ENCODE results near the gene ZNF439.
"Not testable (repeated sequence)": the region's sequence is repeated elsewhere in the genome, so short reads cannot be mapped to it uniquely, and the experiment has no call there.

Gene ZNF439

GRCh38 chr19:11847615-11848014 lies 911 bp upstream of the ZNF439 start:
- H3K4me1 Mint-ChIP-seq (ENCODE audit: low read depth in 2 of 2); ATAC-seq (replicated peaks): not testable (repeated sequence)
- peak overlapping the region; percentile 79 to 80 for H3K4me3 Mint-ChIP-seq

DNA sequence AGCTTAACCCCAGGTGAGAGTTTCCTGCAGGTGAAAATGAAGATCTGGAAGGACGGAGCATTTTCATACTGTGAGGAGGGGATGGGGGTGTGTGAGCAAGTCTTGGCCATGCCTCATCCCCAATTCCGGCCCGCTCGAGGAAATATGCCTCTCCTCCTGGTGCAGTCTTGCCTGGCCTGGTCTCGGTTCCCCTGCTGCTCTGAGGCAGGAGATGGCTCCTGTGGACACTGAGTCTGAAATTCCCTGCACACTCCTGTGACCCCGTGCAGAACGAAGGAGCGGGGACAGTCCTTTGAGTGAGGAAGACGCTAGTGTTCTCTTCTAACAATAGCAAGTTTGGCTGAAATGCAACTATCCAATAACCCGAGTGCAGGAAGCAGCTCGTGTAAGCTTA lies 329 bp upstream of the ZNF439 start:
- H3K4me1 Mint-ChIP-seq (ENCODE audit: low read depth in 2 of 2) = peaks cover 9% of the 10 kb centered on the region in 2 donors
- peaks cover 0 to 29% of the 10 kb centered on the region in 2 donors for H3K27me3 Mint-ChIP-seq
- H3K4me3 Mint-ChIP-seq = peak overlapping the region; percentile 79 to 80
- H3K27ac Mint-ChIP-seq = peak overlapping the region in 1 of 2 donors; percentile 59
- ATAC-seq (replicated peaks) = no peak
- no peaks in the 10 kb centered on the region for H3K36me3 Mint-ChIP-seq (ENCODE audit: insufficient read depth)
- DNase-seq = no peak
- H3K9me3 Mint-ChIP-seq = peaks cover 0 to 4% of the 10 kb centered on the region in 2 donors

More at GRCh38 chr19:11847615-11848014, 911 bp upstream of the ZNF439 start:
- not testable (repeated sequence) for H3K9me3 Mint-ChIP-seq; H3K36me3 Mint-ChIP-seq (ENCODE audit: insufficient read depth); DNase-seq
- H3K27me3 Mint-ChIP-seq = peaks cover 0 to 29% of the 10 kb centered on the region in 2 donors
- H3K27ac Mint-ChIP-seq = peak overlapping the region in 1 of 2 donors; percentile 18

DNA sequence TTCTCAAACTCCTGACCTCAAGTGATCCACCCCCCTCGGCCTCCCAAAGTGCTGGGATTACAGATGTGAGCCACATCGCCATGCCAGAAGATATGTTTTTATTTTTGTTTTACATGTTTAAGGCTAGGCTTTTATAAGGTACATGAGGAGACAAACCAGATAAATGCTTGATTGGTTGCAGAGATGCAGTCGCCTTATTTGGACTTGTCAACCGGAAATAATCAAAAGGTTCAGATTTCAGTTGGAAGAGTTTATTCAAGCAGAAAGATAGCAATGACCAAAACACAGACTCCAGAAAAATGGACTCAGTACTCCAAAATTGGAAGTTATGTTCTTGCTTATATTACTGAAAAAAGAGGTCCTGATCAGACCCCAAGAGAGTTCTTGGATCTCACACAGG lies 1.8 kb downstream of the ZNF439 start:
- ATAC-seq (replicated peaks); H3K4me1 Mint-ChIP-seq (ENCODE audit: low read depth in 2 of 2); H3K36me3 Mint-ChIP-seq (ENCODE audit: insufficient read depth); H3K9me3 Mint-ChIP-seq; H3K4me3 Mint-ChIP-seq; DNase-seq; H3K27ac Mint-ChIP-seq: not testable (repeated sequence)
- peaks cover 0 to 29% of the 10 kb centered on the region in 2 donors for H3K27me3 Mint-ChIP-seq

GRCh38 chr19:11853358-11853757 lies 4.8 kb downstream of the ZNF439 start:
- no peaks in the 10 kb centered on the region for H3K36me3 Mint-ChIP-seq (ENCODE audit: insufficient read depth)

DNA sequence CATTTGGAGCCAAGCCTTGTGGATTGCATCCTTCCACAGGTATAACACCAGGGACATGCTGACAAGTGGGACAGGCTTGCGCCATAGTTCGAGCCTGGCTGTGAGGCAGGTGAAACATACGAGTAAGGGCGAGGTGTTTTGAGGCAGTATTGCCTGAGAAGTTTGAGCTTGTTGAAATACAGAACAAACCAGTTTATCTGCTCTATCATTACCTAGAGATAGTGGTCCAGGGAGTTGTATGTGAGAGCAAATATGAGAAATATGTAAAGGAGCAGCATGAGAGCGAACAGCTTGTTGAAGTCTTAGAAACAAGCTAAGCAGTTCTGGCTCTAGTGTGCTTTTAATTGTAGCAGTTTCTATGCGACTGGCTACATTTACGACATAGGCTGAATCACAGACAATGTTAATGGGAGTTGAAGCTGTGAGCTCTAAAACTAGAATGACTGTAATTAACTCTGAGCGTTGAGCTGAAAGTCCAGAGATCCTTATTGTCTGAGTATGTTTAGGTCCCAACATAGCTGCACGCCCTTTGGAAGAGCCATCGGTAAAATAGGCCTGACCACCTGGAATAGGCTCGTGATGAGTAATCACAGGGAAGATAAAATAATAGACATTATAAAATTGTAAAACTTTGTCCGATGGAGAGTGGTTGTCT lies 8.2 kb downstream of the ZNF439 start:
- Mint-ChIP-seq H3K27me3 (no peaks in the 10 kb centered on the region), H3K4me1 (ENCODE audit: low read depth in 2 of 2) (no peaks in the 10 kb centered on the region), H3K27ac (no peak overlapping the region), H3K36me3 (ENCODE audit: insufficient read depth) (no peaks in the 10 kb centered on the region), H3K9me3 (peaks cover 0 to 14% of the 10 kb centered on the region in 2 donors), H3K4me3 (no peak overlapping the region)
- ATAC-seq (replicated peaks) (no peak), DNase-seq (no peak)

More at GRCh38 chr19:11853358-11853757, 4.8 kb downstream of the ZNF439 start:
- no peak for ATAC-seq (replicated peaks)
- H3K9me3 Mint-ChIP-seq = peaks cover 4 to 14% of the 10 kb centered on the region in 2 donors
- H3K4me1 Mint-ChIP-seq (ENCODE audit: low read depth in 2 of 2) = peaks cover 6 to 7% of the 10 kb centered on the region in 2 donors
- no peak overlapping the region for H3K4me3 Mint-ChIP-seq
- DNase-seq = no peak
- H3K27me3 Mint-ChIP-seq = peaks cover 0 to 14% of the 10 kb centered on the region in 2 donors
- H3K27ac Mint-ChIP-seq = no peak overlapping the region

GRCh38 chr19:11860721-11861120 lies 12.2 kb downstream of the ZNF439 start:
- H3K36me3 Mint-ChIP-seq (ENCODE audit: insufficient read depth) = no peaks in the 10 kb centered on the region
- ATAC-seq (replicated peaks) (no peak), DNase-seq (no peak)
- H3K27ac Mint-ChIP-seq = no peak overlapping the region
- H3K4me1 Mint-ChIP-seq (ENCODE audit: low read depth in 2 of 2) = no peaks in the 10 kb centered on the region
- H3K9me3 Mint-ChIP-seq = peaks cover 2 to 11% of the 10 kb centered on the region in 2 donors
- no peak overlapping the region for H3K4me3 Mint-ChIP-seq
- no peaks in the 10 kb centered on the region for H3K27me3 Mint-ChIP-seq

GRCh38 chr19:11861301-11861700 lies 12.8 kb downstream of the ZNF439 start:
- H3K4me3 Mint-ChIP-seq = no peak overlapping the region
- no peak overlapping the region for H3K27ac Mint-ChIP-seq
- DNase-seq = no peak
- no peaks in the 10 kb centered on the region for H3K4me1 Mint-ChIP-seq (ENCODE audit: low read depth in 2 of 2)
- no peaks in the 10 kb centered on the region for H3K27me3 Mint-ChIP-seq
- no peaks in the 10 kb centered on the region for H3K36me3 Mint-ChIP-seq (ENCODE audit: insufficient read depth)
- ATAC-seq (replicated peaks) = no peak
- H3K9me3 Mint-ChIP-seq = peaks cover 2 to 5% of the 10 kb centered on the region in 2 donors

DNA sequence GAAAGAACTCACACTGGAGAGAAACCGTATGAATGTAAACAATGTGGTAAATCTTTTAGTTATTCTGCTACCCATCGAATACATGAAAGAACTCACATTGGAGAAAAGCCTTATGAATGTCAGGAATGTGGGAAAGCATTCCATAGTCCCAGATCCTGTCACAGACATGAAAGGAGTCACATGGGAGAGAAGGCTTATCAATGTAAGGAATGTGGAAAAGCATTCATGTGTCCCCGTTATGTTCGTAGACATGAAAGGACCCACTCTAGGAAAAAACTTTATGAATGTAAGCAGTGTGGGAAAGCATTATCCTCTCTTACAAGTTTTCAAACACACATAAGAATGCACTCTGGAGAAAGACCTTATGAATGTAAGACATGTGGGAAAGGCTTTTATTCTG lies 19.2 kb downstream of the ZNF439 start:
- not testable (repeated sequence) for H3K9me3 Mint-ChIP-seq; H3K4me1 Mint-ChIP-seq (ENCODE audit: low read depth in 2 of 2); H3K4me3 Mint-ChIP-seq; H3K27ac Mint-ChIP-seq; DNase-seq; ATAC-seq (replicated peaks); H3K27me3 Mint-ChIP-seq
- peaks cover 13% of the 10 kb centered on the region for H3K36me3 Mint-ChIP-seq (ENCODE audit: insufficient read depth)

DNA sequence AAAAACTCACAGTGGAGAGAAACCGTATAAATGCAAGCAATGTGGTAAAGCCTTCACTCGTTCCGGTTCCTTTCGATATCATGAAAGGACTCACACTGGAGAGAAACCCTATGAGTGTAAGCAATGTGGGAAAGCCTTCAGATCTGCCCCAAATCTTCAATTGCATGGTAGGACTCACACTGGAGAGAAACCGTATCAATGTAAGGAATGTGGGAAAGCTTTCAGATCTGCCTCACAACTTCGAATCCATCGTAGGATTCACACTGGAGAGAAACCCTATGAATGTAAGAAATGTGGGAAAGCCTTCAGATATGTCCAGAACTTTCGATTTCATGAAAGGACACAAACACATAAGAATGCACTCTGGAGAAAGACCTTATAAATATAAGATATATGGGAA lies 19.7 kb downstream of the ZNF439 start:
- Mint-ChIP-seq H3K9me3 (peaks cover 0 to 6% of the 10 kb centered on the region in 2 donors), H3K36me3 (ENCODE audit: insufficient read depth) (peaks cover 13% of the 10 kb centered on the region)

DNA sequence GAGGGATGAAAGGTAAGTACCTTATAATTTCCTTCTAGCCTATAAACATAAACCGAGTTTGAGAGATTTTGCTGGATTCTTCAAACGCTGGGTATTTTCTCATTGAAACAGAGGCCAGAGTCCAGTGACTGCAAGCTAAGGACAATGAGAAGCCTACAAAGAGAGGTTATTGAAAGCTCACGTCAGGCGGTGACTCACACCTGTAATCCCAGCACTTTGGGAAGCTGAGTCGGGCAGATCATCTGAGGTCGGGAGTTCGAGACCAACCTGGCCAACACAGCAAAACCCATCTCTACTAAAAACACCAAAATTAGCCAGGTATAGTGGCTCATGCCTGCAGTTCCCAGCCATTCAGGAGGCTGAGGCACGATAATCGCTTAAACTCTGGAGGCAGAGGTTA lies 24.1 kb downstream of the ZNF439 start:
- H3K27me3 Mint-ChIP-seq = peaks cover 0 to 6% of the 10 kb centered on the region in 2 donors
- no peak overlapping the region for H3K27ac Mint-ChIP-seq
- H3K4me3 Mint-ChIP-seq = no peak overlapping the region
- DNase-seq (no peak), ATAC-seq (replicated peaks) (no peak)
- peaks cover 0 to 4% of the 10 kb centered on the region in 2 donors for H3K9me3 Mint-ChIP-seq
- H3K36me3 Mint-ChIP-seq (ENCODE audit: insufficient read depth) = peaks cover 3% of the 10 kb centered on the region
- no peaks in the 10 kb centered on the region for H3K4me1 Mint-ChIP-seq (ENCODE audit: low read depth in 2 of 2)

More for the DNA sequence above, 19.7 kb downstream of the ZNF439 start:
- H3K27me3 Mint-ChIP-seq = no peaks in the 10 kb centered on the region
- no peaks in the 10 kb centered on the region for H3K4me1 Mint-ChIP-seq (ENCODE audit: low read depth in 2 of 2)
- H3K4me3 Mint-ChIP-seq = no peak overlapping the region
- H3K27ac Mint-ChIP-seq = no peak overlapping the region
- DNase-seq (no peak), ATAC-seq (replicated peaks) (no peak)

- no peak for ATAC-seq (replicated peaks)
- Mint-ChIP-seq H3K4me1 (ENCODE audit: low read depth in 2 of 2) (no peaks in the 10 kb centered on the region), H3K9me3 (peaks cover 0 to 2% of the 10 kb centered on the region in 2 donors), H3K36me3 (ENCODE audit: insufficient read depth) (peaks cover 3% of the 10 kb centered on the region), H3K4me3 (no peak overlapping the region), H3K27me3 (peaks cover 0 to 6% of the 10 kb centered on the region in 2 donors), H3K27ac (no peak overlapping the region)
- no peak for DNase-seq
Observed at GRCh38 chr19:11873762-11874161, 25.2 kb downstream of the ZNF439 start.

- not testable (repeated sequence) for H3K4me1 Mint-ChIP-seq (ENCODE audit: low read depth in 2 of 2); H3K9me3 Mint-ChIP-seq; H3K4me3 Mint-ChIP-seq; H3K36me3 Mint-ChIP-seq (ENCODE audit: insufficient read depth); H3K27ac Mint-ChIP-seq
- peaks cover 7 to 10% of the 10 kb centered on the region in 2 donors for H3K27me3 Mint-ChIP-seq
- peak; percentile 28 to 33 (median 28) for DNase-seq
- ATAC-seq (replicated peaks) = peak; percentile 36
Observed at GRCh38 chr19:11879687-11880266, 31.3 kb downstream of the ZNF439 start.

- Mint-ChIP-seq H3K4me3 (no peak overlapping the region), H3K36me3 (ENCODE audit: insufficient read depth) (no peaks in the 10 kb centered on the region), H3K4me1 (ENCODE audit: low read depth in 2 of 2) (peaks cover 0 to 5% of the 10 kb centered on the region in 2 donors)
Observed at GRCh38 chr19:11880598-11880997, 32.1 kb downstream of the ZNF439 start.

More at GRCh38 chr19:11880598-11880997, 32.1 kb downstream of the ZNF439 start:
- DNase-seq = no peak
- no peaks in the 10 kb centered on the region for H3K9me3 Mint-ChIP-seq
- H3K27me3 Mint-ChIP-seq = peaks cover 7 to 10% of the 10 kb centered on the region in 2 donors
- no peak for ATAC-seq (replicated peaks)
- H3K27ac Mint-ChIP-seq = no peak overlapping the region

Measured in effector memory CD8-positive, alpha-beta T cell (primary cell).